Iris pigment epithelial cell (primary cell): ENCODE results near the gene CHKB.

Experiments
- DNase-seq: peaks from one replicate; pipeline ENCODE4 v3.0.0-alpha.2; 2011; ENCODE audit warnings: low read depth

CHKB gene

GRCh38 chr22:50530580-50530876 is 52.1 kb downstream of the CHKB start:
- DNase-seq, result no peak

GRCh38 chr22:50529897-50530579 is 52.6 kb downstream of the CHKB start, which contains the start of gene TYMP:
Gene TYMP, minus strand, starts transcription at chr22:50530012. Its CDS starts 303 bp downstream, at chr22:50529709.
- peak; percentile 89 for DNase-seq

GRCh38 chr22:50529416-50529896 is 53.2 kb downstream of the CHKB start:
- peak; percentile 47 for DNase-seq
